H9 (cell line): ENCODE results near the gene PKD2L1. TPM values are rescaled to one million over a fixed set of nuclear protein-coding genes. Genes with fewer than 3 reads are reported as not detected.

ENCODE experiments used
- DNase-seq: peaks from one replicate; pipeline ENCODE4 v3.0.0-alpha.2; 2017
- H2AFZ ChIP-seq: one replicate; pipeline ENCODE4 v1.6.1; 2013; ENCODE audit warnings: mild to moderate bottlenecking, low read length, control low read depth, moderate library complexity
- H2AK5ac ChIP-seq: 2 replicates; pipeline ENCODE4 v1.6.1; 2013; ENCODE audit warnings: low read length, control low read depth, mixed read lengths; ENCODE audit not compliant: insufficient read length
- H2BK120ac ChIP-seq: one replicate; pipeline ENCODE4 v1.6.1; 2013; ENCODE audit warnings: low read depth, mild to moderate bottlenecking, low read length, control low read depth, inconsistent platforms; ENCODE audit not compliant: poor library complexity, severe bottlenecking
- H2BK12ac ChIP-seq: 2 replicates; pipeline ENCODE4 v1.6.1; 2013; ENCODE audit warnings: low read length, control low read depth, mixed read lengths, low read depth; ENCODE audit not compliant: insufficient read length
- H2BK15ac ChIP-seq: 2 replicates; pipeline ENCODE4 v1.6.1; 2013; ENCODE audit warnings: low read depth, low read length, control low read depth
- H2BK20ac ChIP-seq: one replicate; pipeline ENCODE4 v1.6.1; 2013; ENCODE audit warnings: low read depth, mild to moderate bottlenecking, low read length, control low read depth, inconsistent platforms; ENCODE audit not compliant: poor library complexity, severe bottlenecking
- H2BK5ac ChIP-seq: 2 replicates; pipeline ENCODE4 v1.6.1; 2013; ENCODE audit warnings: low read length, control low read depth, mixed read lengths; ENCODE audit not compliant: insufficient read length
- H3K14ac ChIP-seq: 2 replicates; pipeline ENCODE4 v1.6.1; 2013; ENCODE audit warnings: low read length, control low read depth; ENCODE audit not compliant: insufficient read depth
- H3K18ac ChIP-seq: 2 replicates; pipeline ENCODE4 v1.6.1; 2013; ENCODE audit warnings: low read depth, mild to moderate bottlenecking, mixed read lengths, low read length, control low read depth; ENCODE audit not compliant: insufficient read length
- H3K23ac ChIP-seq: 2 replicates; pipeline ENCODE4 v1.6.1; 2013; ENCODE audit warnings: low read length, control low read depth, mixed read lengths, low read depth; ENCODE audit not compliant: insufficient read length
- H3K23me2 ChIP-seq: 2 replicates; pipeline ENCODE4 v1.6.1; 2013; ENCODE audit warnings: low read depth, mild to moderate bottlenecking, mixed read lengths, low read length, control low read depth; ENCODE audit not compliant: insufficient read length, poor library complexity, severe bottlenecking
- H3K27ac ChIP-seq: 2 replicates; pipeline ENCODE4 v1.5.1; 2013; ENCODE audit warnings: low read length, control low read depth, mixed read lengths, low read depth; ENCODE audit not compliant: insufficient read length
- H3K27me3 ChIP-seq: 2 replicates; pipeline ENCODE4 v1.6.1; 2013; ENCODE audit warnings: low read length, control low read depth, inconsistent platforms; ENCODE audit not compliant: insufficient read depth
- H3K4ac ChIP-seq: 2 replicates; pipeline ENCODE4 v1.6.1; 2013; ENCODE audit warnings: low read depth, mild to moderate bottlenecking, control low read depth, inconsistent platforms, low read length, moderate library complexity
- H3K4me1 ChIP-seq: 2 replicates; pipeline ENCODE4 v1.6.1; 2013; ENCODE audit warnings: low read length, control low read depth, inconsistent platforms; ENCODE audit not compliant: insufficient read depth
- H3K4me2 ChIP-seq: 2 replicates; pipeline ENCODE4 v1.6.1; 2013; ENCODE audit warnings: low read length, control low read depth, mixed read lengths; ENCODE audit not compliant: insufficient read length, insufficient read depth
- H3K56ac ChIP-seq: 2 replicates; pipeline ENCODE4 v1.6.1; 2013; ENCODE audit warnings: low read depth, mild to moderate bottlenecking, mixed read lengths, low read length, control low read depth; ENCODE audit not compliant: insufficient read length
- H3K79me1 ChIP-seq: 2 replicates; pipeline ENCODE4 v1.6.1; 2013; ENCODE audit warnings: low read depth, mild to moderate bottlenecking, moderate library complexity, low read length, control low read depth, inconsistent platforms; ENCODE audit not compliant: insufficient read depth, poor library complexity, severe bottlenecking
- H3K79me2 ChIP-seq: 2 replicates; pipeline ENCODE4 v1.6.1; 2013; ENCODE audit warnings: low read length, control low read depth, inconsistent platforms; ENCODE audit not compliant: insufficient read depth
- H3K9ac ChIP-seq: 2 replicates; pipeline ENCODE4 v1.6.1; 2013; ENCODE audit warnings: low read length, control low read depth, mixed read lengths; ENCODE audit not compliant: insufficient read length; ENCODE audit errors: extremely low read depth
- H3K9me3 ChIP-seq: one replicate; pipeline ENCODE4 v1.6.1; 2013; ENCODE audit warnings: low read depth, low read length, inconsistent platforms; ENCODE audit not compliant: control insufficient read depth
- H3T11ph ChIP-seq: one replicate; pipeline ENCODE4 v1.6.1; 2013; ENCODE audit warnings: mild to moderate bottlenecking, low read length, control low read depth, inconsistent platforms
- H4K20me1 ChIP-seq: one replicate; pipeline ENCODE4 v1.6.1; 2013; ENCODE audit not compliant: control insufficient read depth, insufficient read length, insufficient read depth
- H4K5ac ChIP-seq: 2 replicates; pipeline ENCODE4 v1.6.1; 2013; ENCODE audit warnings: low read depth, mild to moderate bottlenecking, mixed read lengths, low read length, control low read depth; ENCODE audit not compliant: insufficient read length
- H4K8ac ChIP-seq: replicated peaks from 2 replicates; pipeline ENCODE4 v1.6.1; 2013; ENCODE audit warnings: low read length, control low read depth, mixed read lengths, low read depth; ENCODE audit not compliant: insufficient read length
- H4K91ac ChIP-seq: 2 replicates; pipeline ENCODE4 v1.6.1; 2013; ENCODE audit warnings: low read depth, mild to moderate bottlenecking, moderate library complexity, mixed read lengths, low read length, control low read depth; ENCODE audit not compliant: insufficient read length
- H3K27ac Mint-ChIP-seq, 3 experiments: 2 replicates in 2 of 3; 3 replicates in 1 of 3; pipeline ENCODE4 v1.8.0; 2020 to 2021; ENCODE audit warnings: mixed read lengths in 3 of 3, mild to moderate bottlenecking in 1 of 3, moderate library complexity in 1 of 3
- H3K27me3 Mint-ChIP-seq: 2 replicates; pipeline ENCODE4 v1.8.0; 2021; ENCODE audit warnings: low read depth, mild to moderate bottlenecking, moderate library complexity, mixed read lengths
- H3K36me3 Mint-ChIP-seq, 3 experiments: 2 replicates in 2 of 3; 3 replicates in 1 of 3; pipeline ENCODE4 v1.8.0; 2020 to 2021; ENCODE audit warnings: low read depth in 3 of 3, mixed read lengths in 3 of 3; ENCODE audit not compliant: insufficient read depth in 1 of 3
- H3K4me1 Mint-ChIP-seq, 2 experiments: 2 replicates each; pipeline ENCODE4 v1.8.0; 2020; ENCODE audit warnings: mixed read lengths in 2 of 2
- H3K4me3 Mint-ChIP-seq, 2 experiments: 2 replicates in 1 of 2; 3 replicates in 1 of 2; pipeline ENCODE4 v1.8.0; 2020 to 2021; ENCODE audit warnings: mild to moderate bottlenecking in 2 of 2, mixed read lengths in 2 of 2, moderate library complexity in 1 of 2
- H3K9me3 Mint-ChIP-seq, 2 experiments: 2 replicates in 1 of 2; 3 replicates in 1 of 2; pipeline ENCODE4 v1.8.0; 2020; ENCODE audit warnings: mild to moderate bottlenecking in 2 of 2, mixed read lengths in 2 of 2, moderate library complexity in 1 of 2
- CTCF ChIP-seq: fragments of 200-600 bp; sonication (generic); conservative IDR thresholded peaks from 3 replicates; pipeline ENCODE4 v1.8.0; 2021; ENCODE audit warnings: antibody characterized with exemption, mild to moderate bottlenecking
- WGBS: extraction: QIAGEN DNeasy Blood & Tissue Kit; methylation state at CpG from one replicate; pipeline ENCODE4 v1.1.7; 2013; ENCODE audit warnings: missing lambda C conversion rate, low lambda C conversion rate, mixed read lengths; ENCODE audit not compliant: insufficient read length; ENCODE audit errors: extremely low coverage; 5-methylcytosine and 5-hydroxymethylcytosine counted together
- total RNA-seq: library from RNA; stranded (reverse); gene quantifications from 2 replicates; pipeline ENCODE4 v1.2.1, GENCODE V29; 2021

PKD2L1 gene
- total RNA-seq, 1 experiment from 2014 or later: 0.20 TPM

- Histone ChIP-seq H4K91ac (no peak overlapping the region), H2BK12ac (no peak overlapping the region), H3K27me3 (no peaks in the 10 kb centered on the region), H3K79me2 (no peaks in the 10 kb centered on the region), H3K18ac (no peak overlapping the region), H3K23me2 (no peaks in the 10 kb centered on the region), H3K9me3 (no peaks in the 10 kb centered on the region), H4K8ac (no peak overlapping the region), H3T11ph (no peak overlapping the region), H3K23ac (no peak overlapping the region), H2BK120ac (no peak overlapping the region), H2BK15ac (no peak overlapping the region), H2BK20ac (no peak overlapping the region), H2BK5ac (no peak overlapping the region), H3K56ac (no peak overlapping the region), H2AK5ac (no peak overlapping the region), H4K5ac (no peak overlapping the region), H3K27ac (no peak overlapping the region), H3K4ac (no peak overlapping the region), H4K20me1 (no peaks in the 10 kb centered on the region), H2AFZ (no peak overlapping the region), H3K9ac (no peak overlapping the region), H3K14ac (no peak overlapping the region), H3K4me1 (no peaks in the 10 kb centered on the region), H3K4me2 (no peak overlapping the region), H3K79me1 (no peaks in the 10 kb centered on the region)
- Mint-ChIP-seq H3K9me3 (no peaks in the 10 kb centered on the region), H3K27me3 (peaks cover 34% of the 10 kb centered on the region), H3K36me3 (no peaks in the 10 kb centered on the region), H3K4me3 (no peak overlapping the region), H3K27ac (no peak overlapping the region), H3K4me1 (peaks cover 3 to 8% of the 10 kb centered on the region in 2 experiments; a peak in 1 of 4 replicates)
- TF ChIP-seq CTCF: no peak
- WGBS: no CpG with 5 or more reads among the region's 4 CpGs
- no peak for DNase-seq
These were observed 3.1 kb upstream of the PKD2L1 start for GRCh38 chr10:100333106-100333505.
